K562 (cell line): ENCODE data around the gene C6orf15. TPM values are rescaled to one million over a fixed set of nuclear protein-coding genes. Genes with fewer than 3 reads are reported as not detected.

Experiments
- ATAC-seq: fragments of 200-7000 bp; cut with Tn5 transposase; 3 replicates; pipeline ENCODE4 v1.9.1; 2020; ENCODE audit warnings: moderate library complexity
- BruUV-seq: library from RNA; stranded (reverse); fragments of 400-500 nt; replicated peaks from 2 replicates; lab custom pipeline; 2021; lab: Mats Ljungman, UMichigan
- CTCF ChIA-PET: fragments of 300-600 bp; formaldehyde crosslinking; extraction: SDS; loops from one replicate; lab custom pipeline; 2021; ENCODE audit warnings: low intra/inter-chr PET ratio; lab: Yijun Ruan, JAX
- POLR2A ChIA-PET: fragments of 300-600, 350-650 bp; sonication (Branson Sonifier 250); formaldehyde crosslinking; extraction: SDS; loops from one replicate; lab custom pipeline; 2021; ENCODE audit warnings: antibody characterized with exemption, inconsistent platforms; lab: Yijun Ruan, JAX
- DNase-seq, 4 experiments: peaks; one replicate each; pipeline versions ENCODE4 v3.0.0 to v3.0.0-alpha.2; 2011 to 2018; ENCODE audit warnings: low spot score in 3 of 4, mixed read lengths in 3 of 4; ENCODE audit errors: extremely low read depth in 1 of 4
- FAIRE-seq: peaks from 2 replicates; lab custom pipeline; 2011; peaks lifted over from hg19 to GRCh38; lab: Jason Lieb, UNC
- H2AFZ ChIP-seq: 2 replicates; pipeline ENCODE4 v1.6.0; 2011; ENCODE audit warnings: low read depth, low read length, control low read depth, inconsistent platforms
- H3K27ac ChIP-seq: fragments of 200-600 bp; 3 replicates; pipeline ENCODE4 v1.8.0; 2011; ENCODE audit warnings: low read depth, mild to moderate bottlenecking, control low read depth, inconsistent platforms, low read length, moderate library complexity, mixed read lengths; ENCODE audit errors: extremely low read depth
- H3K27me3 ChIP-seq, 2 experiments: fragments of 300-600 bp in 1 of 2; 2 replicates in 1 of 2; 3 replicates in 1 of 2; pipeline versions ENCODE4 v1.6.0 to v1.8.0; 2011; ENCODE audit warnings: inconsistent platforms in 2 of 2, low read length in 2 of 2, mild to moderate bottlenecking in 1 of 2, mixed read lengths in 1 of 2, moderate library complexity in 1 of 2; ENCODE audit not compliant: control insufficient read depth in 2 of 2, insufficient read depth in 2 of 2
- H3K36me3 ChIP-seq: fragments of 300-600 bp; 3 replicates; pipeline ENCODE4 v1.8.0; 2011; ENCODE audit warnings: mild to moderate bottlenecking, low read length, inconsistent platforms; ENCODE audit not compliant: control insufficient read depth, insufficient read depth
- H3K4me1 ChIP-seq, 2 experiments: fragments of 200-600 bp in 1 of 2; replicated peaks in 1 of 2; 2 replicates in 1 of 2; 3 replicates in 1 of 2; pipeline versions ENCODE4 v1.5.1 to v1.8.0; 2011; ENCODE audit warnings: inconsistent platforms in 2 of 2, low read length in 2 of 2, mild to moderate bottlenecking in 1 of 2, mixed read lengths in 1 of 2, moderate library complexity in 1 of 2; ENCODE audit not compliant: control insufficient read depth in 2 of 2, insufficient read depth in 2 of 2
- H3K4me2 ChIP-seq: 2 replicates; pipeline ENCODE4 v1.6.1; 2011; ENCODE audit warnings: low read length, control low read depth, inconsistent platforms, mixed read lengths; ENCODE audit not compliant: insufficient read depth
- H3K4me3 ChIP-seq: fragments of 200-600 bp; sonication (generic), shearing (Covaris generic); 2 replicates; pipeline ENCODE4 v1.5.1; 2016; ENCODE audit warnings: control low read depth, inconsistent platforms
- H3K79me2 ChIP-seq: fragments of 200-600 bp; 3 replicates; pipeline ENCODE4 v1.8.0; 2011; ENCODE audit warnings: low read length, inconsistent platforms; ENCODE audit not compliant: control insufficient read depth, insufficient read depth
- H3K9ac ChIP-seq, 2 experiments: 2 replicates each; pipeline versions ENCODE4 v1.6.0 to v1.6.1; 2011; ENCODE audit warnings: low read depth in 2 of 2, low read length in 2 of 2, control low read depth in 1 of 2, inconsistent platforms in 1 of 2, mild to moderate bottlenecking in 1 of 2, mixed read lengths in 1 of 2; ENCODE audit not compliant: insufficient read depth in 1 of 2
- H3K9me1 ChIP-seq: one replicate; pipeline ENCODE4 v1.6.0; 2011; ENCODE audit warnings: inconsistent platforms, mild to moderate bottlenecking, low read length, moderate library complexity; ENCODE audit not compliant: control insufficient read depth, insufficient read depth
- H3K9me3 ChIP-seq: replicated peaks from 2 replicates; pipeline ENCODE4 v1.5.1; 2011; ENCODE audit warnings: low read depth, low read length, inconsistent platforms; ENCODE audit not compliant: control insufficient read depth, insufficient read depth
- H4K20me1 ChIP-seq: replicated peaks from 2 replicates; pipeline ENCODE4 v1.6.1; 2011; ENCODE audit warnings: low read length, inconsistent platforms, mixed read lengths; ENCODE audit not compliant: control insufficient read depth, insufficient read depth
- ADNP ChIP-seq: fragments of 200-800 bp; sonication (Bioruptor generic); IDR thresholded peaks from 2 replicates; pipeline ENCODE4 v1.6.1; 2016; ENCODE audit warnings: missing genetic modification characterization, missing compliant biosample characterization
- CBX8 ChIP-seq: fragments of 200-600 bp; sonication (generic); IDR thresholded peaks from 2 replicates; pipeline ENCODE4 v1.6.1; 2012; ENCODE audit warnings: borderline replicate concordance, mixed run types, low read depth, mild to moderate bottlenecking, moderate library complexity, mixed read lengths, low read length, control low read depth, inconsistent platforms; ENCODE audit not compliant: poor library complexity, severe bottlenecking; ENCODE audit errors: extremely low read depth
- DMBX1 ChIP-seq: fragments of 250-450 bp; sonication (Bioruptor Pico); IDR thresholded peaks from 2 replicates; pipeline ENCODE4 v1.8.0; 2022; ENCODE audit warnings: inconsistent platforms, mild to moderate bottlenecking, moderate library complexity, borderline replicate concordance
- HSF4 ChIP-seq: fragments of 250-450 bp; sonication (Bioruptor Pico); IDR thresholded peaks from 2 replicates; pipeline ENCODE4 v2.1.2; 2022; ENCODE audit warnings: mild to moderate bottlenecking, moderate library complexity, borderline replicate concordance
- MAFK ChIP-seq: IDR thresholded peaks from 2 replicates; pipeline ENCODE4 v1.6.1; 2011; ENCODE audit warnings: low read length, improper control_type of control experiment
- NCOR1 ChIP-seq: fragments of 450-650 bp; IDR thresholded peaks from 2 replicates; pipeline ENCODE4 v1.6.1; 2016; ENCODE audit warnings: mild to moderate bottlenecking, moderate library complexity
- NR3C1 ChIP-seq: sonication (generic); formaldehyde crosslinking; IDR thresholded peaks from 2 replicates; pipeline ENCODE4 v1.8.1; 2022; ENCODE audit warnings: missing genetic modification reagents
- RB1 ChIP-seq: fragments of 450-650 bp; IDR thresholded peaks from 2 replicates; pipeline ENCODE4 v1.6.1; 2017; ENCODE audit warnings: low read depth, mild to moderate bottlenecking
- RFX1 ChIP-seq: fragments of 450-650 bp; IDR thresholded peaks from 2 replicates; pipeline ENCODE4 v1.6.1; 2016; ENCODE audit warnings: mild to moderate bottlenecking, moderate library complexity
- TEAD2 ChIP-seq: fragments of 450-650 bp; IDR thresholded peaks from 2 replicates; pipeline ENCODE4 v1.6.1; 2016; ENCODE audit warnings: missing genetic modification characterization, control low read depth, missing compliant biosample characterization
- ZNF121 ChIP-seq: sonication (generic); formaldehyde crosslinking; conservative IDR thresholded peaks from 2 replicates; pipeline ENCODE4 v1.8.0; 2022; ENCODE audit warnings: missing genetic modification reagents
- ZNF263 ChIP-seq: sonication (generic); formaldehyde crosslinking; IDR thresholded peaks from 2 replicates; pipeline ENCODE4 v1.8.0; 2022; ENCODE audit warnings: mild to moderate bottlenecking, missing genetic modification reagents, borderline replicate concordance
- ZNF766 ChIP-seq: fragments of 200-800 bp; sonication (Bioruptor generic); conservative IDR thresholded peaks from 2 replicates; pipeline ENCODE4 v1.6.1; 2016; ENCODE audit warnings: missing genetic modification characterization, missing compliant biosample characterization
- ZNF785 ChIP-seq: fragments of 250-450 bp; sonication (Bioruptor Pico); IDR thresholded peaks from 2 replicates; pipeline ENCODE4 v1.4.0; 2020; ENCODE audit warnings: mild to moderate bottlenecking
- WGBS: fragments of 100-300 bp; shearing (Covaris generic); methylation state at CpG from one replicate; pipeline ENCODE4 v1.1.6; 2016; ENCODE audit warnings: low coverage, mixed read lengths; ENCODE audit not compliant: insufficient coverage; ENCODE audit errors: missing lambda C conversion rate; 5-methylcytosine and 5-hydroxymethylcytosine counted together
- in situ Hi-C: fragments of 300-500 bp; cut with MboI; formaldehyde crosslinking; loops from 4 replicates; pipeline ENCODE4 v1.15.0; 2018; ENCODE audit warnings: inconsistent platforms, mixed read lengths
- intact Hi-C: fragments of 100-400 bp; cut with micrococcal nuclease; formaldehyde crosslinking; loops from 2 replicates; pipeline ENCODE4 v1.14.2; 2022
- polyA plus RNA-seq, 8 experiments: library from polyadenylated mRNA; depleted of rRNA in 4 of 8; stranded (reverse) in 5 of 8; unstranded in 3 of 8; fragments of >200 nt; fragmentation: Nextera tagmentation in 2 of 8; fragmentation: Illumina TruSeq in 1 of 8; extraction: Ambion mirVana in 2 of 8; extraction: Trizol in 1 of 8; gene quantifications; 2 replicates each; pipeline versions ENCODE4 v1.2.1 to v1.2.3, GENCODE V29; 2011 to 2014; ENCODE audit warnings: inconsistent platforms in 1 of 8, missing spikeins in 1 of 8
- total RNA-seq, 7 experiments: library from RNA; depleted of rRNA in 6 of 7; stranded (reverse); fragments of >200 nt in 6 of 7; fragmentation: Illumina TruSeq in 2 of 7; extraction: Trizol in 2 of 7; gene quantifications; 2 replicates each; pipeline versions ENCODE4 v1.2.1 to v1.2.3, GENCODE V29; 2011 to 2021; ENCODE audit warnings: low replicate concordance in 1 of 7
- TF ChIP-seq, protein P1 (sequence below), 2 experiments: fragments of 450-650 bp in 1 of 2; sonication (generic) in 1 of 2; formaldehyde crosslinking; conservative IDR thresholded peaks; 2 replicates each; pipeline versions ENCODE4 v1.4.0 to v1.8.1; 2020 to 2022; ENCODE audit warnings: mild to moderate bottlenecking in 1 of 2, missing genetic modification reagents in 1 of 2
- TF ChIP-seq, protein P2 (sequence below): fragments of 250-450 bp; sonication (Bioruptor Pico); IDR thresholded peaks from 2 replicates; pipeline ENCODE4 v1.8.0; 2021; ENCODE audit warnings: moderate library complexity, mild to moderate bottlenecking, inconsistent platforms

C6orf15 gene
- total and polyA plus RNA-seq, 9 of the 15 experiments (the other 6 are each of a cell fraction or from before 2014, with no cell fraction given): not detected

DNA sequence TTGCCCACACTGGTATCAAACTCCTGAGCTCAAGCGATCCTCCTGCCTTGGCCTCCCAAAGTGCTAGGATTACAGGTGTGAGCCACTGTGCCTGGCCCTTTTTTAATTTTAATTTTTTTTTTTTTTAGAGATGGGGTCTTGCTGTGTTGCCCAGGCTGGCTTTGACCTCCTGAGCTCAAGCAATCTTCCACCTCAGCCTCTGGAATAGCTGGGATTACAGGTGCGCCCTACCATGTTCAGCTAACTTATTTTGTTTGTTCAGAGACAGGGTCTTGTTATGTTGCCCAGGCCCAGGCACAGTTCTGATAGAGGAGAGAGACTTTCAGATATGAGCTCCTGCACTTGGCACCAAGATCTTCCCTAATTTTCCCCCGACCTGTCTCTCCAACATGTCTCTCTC is 18.4 kb upstream of the C6orf15 start:
- ChIA-PET POLR2A (interaction anchor here (0.8 kb wide), 1 partner anchor 16 kb away, joined by 3 read pairs; no protein-coding TSS in a partner anchor), CTCF (interaction anchor here (0.6 kb wide), 1 partner anchor 660 kb away, joined by 4 read pairs; no protein-coding TSS in a partner anchor)
- Histone ChIP-seq H3K36me3 (no peaks in the 10 kb centered on the region), H3K27me3 (peaks cover 19 to 57% of the 10 kb centered on the region in 2 experiments), H3K4me2 (no peak overlapping the region), H3K27ac (no peak overlapping the region), H3K9me3 (no peaks in the 10 kb centered on the region)
- BruUV-seq: no TSS peak
- in situ Hi-C loops: no loop called here
- TF ChIP-seq ZNF785 (CRISPR knock-in tag) (no peak), ZNF121 (peak; percentile 54; the same call in 1 of the 2 replicates), ZNF263 (no peak)
- TF ChIP-seq, all 486 proteins: peak for 1
- H4K20me1 ChIP-seq: peaks cover 11% of the 10 kb centered on the region; the same call in 1 of the 2 replicates
- H3K4me3 ChIP-seq: no peak overlapping the region
- intact Hi-C loops: no loop called here
- H3K79me2 ChIP-seq: no peaks in the 10 kb centered on the region
- ATAC-seq: no peak
- no peak for DNase-seq
- no peak for FAIRE-seq
- H3K9me1 ChIP-seq: no peaks in the 10 kb centered on the region
- 3% methylated on average over 3 of the region's 3 CpGs for WGBS
- H3K4me1 ChIP-seq: peaks cover 6 to 8% of the 10 kb centered on the region in 2 experiments; a peak in 4 of 5 replicates
- no peak overlapping the region for H2AFZ ChIP-seq
- no peak overlapping the region for H3K9ac ChIP-seq

DNA sequence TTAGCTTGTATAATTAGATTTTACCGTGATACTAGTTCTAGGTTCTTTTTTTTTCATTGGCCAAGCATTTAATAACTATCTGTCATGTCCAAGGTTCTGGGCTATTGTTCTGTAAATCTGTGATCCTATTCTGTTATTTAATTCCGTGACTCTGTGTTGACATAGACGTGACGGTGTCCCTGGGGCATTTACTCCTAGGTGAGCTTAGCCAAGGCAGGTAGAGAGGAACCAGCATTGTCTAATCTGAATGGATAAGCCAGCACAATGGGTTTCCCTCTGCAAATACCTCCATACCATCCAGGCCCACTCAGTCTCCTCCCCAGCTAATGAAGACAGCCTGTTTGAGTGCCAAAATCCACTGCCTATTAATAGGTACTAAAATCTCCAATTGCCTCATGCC is 16.8 kb upstream of the C6orf15 start:
- H3K79me2 ChIP-seq: no peaks in the 10 kb centered on the region
- BruUV-seq: no TSS peak
- no peak overlapping the region for H2AFZ ChIP-seq
- WGBS: 3% methylated on average over 4 of the region's 4 CpGs
- FAIRE-seq: no peak
- peaks cover 11% of the 10 kb centered on the region; the same call in 1 of the 2 replicates for H4K20me1 ChIP-seq
- no peak overlapping the region for H3K4me2 ChIP-seq
- no peaks in the 10 kb centered on the region for H3K36me3 ChIP-seq
- H3K27me3 ChIP-seq: peaks cover 20 to 59% of the 10 kb centered on the region in 2 experiments; a peak in 4 of 5 replicates
- no peak overlapping the region for H3K27ac ChIP-seq
- H3K9me3 ChIP-seq: no peaks in the 10 kb centered on the region
- H3K9me1 ChIP-seq: no peaks in the 10 kb centered on the region
- CTCF ChIA-PET: interaction anchor here (1.0 to 1.9 kb wide), 2 partner anchors 64 to 214 kb away, joined by 3 to 10 read pairs; partner anchors contain the start of gene VARS2
- H3K9ac ChIP-seq: no peak overlapping the region
- in situ Hi-C loops: no loop called here
- POLR2A ChIA-PET: interaction anchor here (0.6 to 1.0 kb wide), 7 partner anchors 11 to 256 kb away, joined by 3 to 5 read pairs (median 3); no protein-coding TSS in a partner anchor
- no peak overlapping the region for H3K4me3 ChIP-seq
- H3K4me1 ChIP-seq: peaks cover 6 to 8% of the 10 kb centered on the region in 2 experiments; a peak in 4 of 5 replicates
- DNase-seq: no peak
- ATAC-seq: no peak
- intact Hi-C loops: loop anchor here (2.0 kb wide), 1 partner anchor 64 kb away; no protein-coding TSS in a partner anchor
- TF ChIP-seq, protein P1, sequence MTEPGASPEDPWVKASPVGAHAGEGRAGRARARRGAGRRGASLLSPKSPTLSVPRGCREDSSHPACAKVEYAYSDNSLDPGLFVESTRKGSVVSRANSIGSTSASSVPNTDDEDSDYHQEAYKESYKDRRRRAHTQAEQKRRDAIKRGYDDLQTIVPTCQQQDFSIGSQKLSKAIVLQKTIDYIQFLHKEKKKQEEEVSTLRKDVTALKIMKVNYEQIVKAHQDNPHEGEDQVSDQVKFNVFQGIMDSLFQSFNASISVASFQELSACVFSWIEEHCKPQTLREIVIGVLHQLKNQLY (CRISPR knock-in tag; conservative IDR thresholded peaks at IDR 0.05): no peak
- TF ChIP-seq NCOR1 (no peak), MAFK (no peak), NR3C1 (CRISPR knock-in tag) (no peak), DMBX1 (CRISPR knock-in tag) (no peak), CBX8 (no peak), ZNF766 (CRISPR knock-in tag) (no peak), ZNF785 (CRISPR knock-in tag) (no peak), ADNP (tag) (no peak), RFX1 (no peak), RB1 (no peak), HSF4 (CRISPR knock-in tag) (no peak), TEAD2 (tag) (no peak)
- TF ChIP-seq, protein P2, sequence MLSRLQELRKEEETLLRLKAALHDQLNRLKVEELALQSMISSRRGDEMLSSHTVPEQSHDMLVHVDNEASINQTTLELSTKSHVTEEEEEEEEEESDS (CRISPR knock-in tag): no peak
